ENCODE data around the gene PRDX1.

GRCh38 chr1:45490121-45490625 is 31.5 kb downstream of the PRDX1 start:
- TF ChIP-seq CTCF (IDR thresholded peaks at IDR 0.05; ENCODE audit: low read depth, low read length) (no peak), EZH2phosphoT487 (IDR thresholded peaks at IDR 0.05; ENCODE audit: low read depth) (no peak)
